Medulla oblongata (tissue), 1 donor: ENCODE data around the gene IKZF1.

Experiments
- DNase-seq: peaks from one replicate; pipeline ENCODE4 v3.0.0-alpha.2; 2015; ENCODE audit errors: extremely low spot score

The IKZF1 gene

GRCh38 chr7:50308532-50309385 lies 4.2 kb downstream of the IKZF1 start:
- no peak for DNase-seq

- no peak for DNase-seq
Observed at GRCh38 chr7:50309721-50310120, 5.2 kb downstream of the IKZF1 start.

DNA sequence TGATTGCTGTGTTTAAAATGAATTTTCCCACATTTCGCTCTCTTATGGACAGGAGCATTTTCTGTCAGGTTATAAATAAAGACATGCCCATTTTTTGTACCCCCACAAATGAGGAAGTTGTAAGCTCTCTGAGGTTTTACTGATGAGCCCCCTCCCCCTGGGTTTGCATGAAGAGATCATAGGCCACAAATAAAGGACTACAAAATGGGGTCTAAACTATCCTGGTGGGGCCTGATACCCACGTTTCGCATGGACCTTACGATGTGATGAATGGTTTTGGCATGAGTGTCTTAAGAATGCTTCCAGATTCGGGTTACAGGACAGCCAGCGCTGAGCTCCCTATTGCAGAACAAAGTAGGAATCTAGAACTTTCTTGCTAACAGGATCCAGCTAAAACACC lies 5.8 kb downstream of the IKZF1 start:
- no peak for DNase-seq

- DNase-seq, result no peak
Observed at GRCh38 chr7:50310956-50311355, 6.4 kb downstream of the IKZF1 start.

GRCh38 chr7:50312250-50313162 lies 8.0 kb downstream of the IKZF1 start:
- no peak for DNase-seq

DNA sequence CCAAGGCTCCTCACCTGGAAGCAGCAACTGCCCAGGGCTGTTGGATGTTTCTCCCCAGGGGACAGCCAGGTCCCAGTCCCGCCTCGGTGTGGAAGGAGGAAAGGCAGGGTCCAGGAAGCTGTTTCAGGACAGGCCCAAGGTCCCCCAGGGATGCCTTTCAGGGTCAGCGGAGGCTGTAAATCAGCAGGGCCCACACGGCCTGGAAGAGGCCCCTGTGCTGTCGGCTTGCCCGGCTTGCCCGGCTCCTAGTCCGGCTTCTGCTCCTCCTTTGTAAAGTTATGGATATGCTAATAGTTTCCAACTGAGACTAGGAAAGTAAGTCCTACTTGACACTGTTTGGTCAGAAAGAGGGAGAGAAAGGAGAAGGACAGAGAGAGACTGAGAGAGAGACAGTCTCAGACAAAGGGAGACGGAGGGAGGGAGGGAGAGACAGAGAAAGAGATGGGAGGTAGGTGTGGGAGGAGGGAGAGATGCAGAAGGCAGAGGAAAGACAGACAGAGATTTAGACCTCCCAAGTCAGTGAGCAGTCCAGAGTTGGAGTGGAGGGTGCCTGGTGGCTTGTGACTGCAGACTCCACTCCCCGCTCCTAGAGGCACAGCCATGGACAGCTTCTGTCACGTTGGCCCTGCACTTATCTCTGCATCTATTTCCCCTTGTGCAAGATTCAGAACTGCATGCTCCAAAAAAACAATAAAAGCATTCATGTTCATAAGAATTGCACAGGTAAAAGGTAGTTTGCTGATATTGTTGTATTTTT lies 10.5 kb downstream of the IKZF1 start:
- no peak for DNase-seq

GRCh38 chr7:50315739-50316671 lies 11.5 kb downstream of the IKZF1 start:
- DNase-seq, result no peak

- no peak for DNase-seq
Observed at GRCh38 chr7:50317221-50317678, 12.7 kb downstream of the IKZF1 start.

DNA sequence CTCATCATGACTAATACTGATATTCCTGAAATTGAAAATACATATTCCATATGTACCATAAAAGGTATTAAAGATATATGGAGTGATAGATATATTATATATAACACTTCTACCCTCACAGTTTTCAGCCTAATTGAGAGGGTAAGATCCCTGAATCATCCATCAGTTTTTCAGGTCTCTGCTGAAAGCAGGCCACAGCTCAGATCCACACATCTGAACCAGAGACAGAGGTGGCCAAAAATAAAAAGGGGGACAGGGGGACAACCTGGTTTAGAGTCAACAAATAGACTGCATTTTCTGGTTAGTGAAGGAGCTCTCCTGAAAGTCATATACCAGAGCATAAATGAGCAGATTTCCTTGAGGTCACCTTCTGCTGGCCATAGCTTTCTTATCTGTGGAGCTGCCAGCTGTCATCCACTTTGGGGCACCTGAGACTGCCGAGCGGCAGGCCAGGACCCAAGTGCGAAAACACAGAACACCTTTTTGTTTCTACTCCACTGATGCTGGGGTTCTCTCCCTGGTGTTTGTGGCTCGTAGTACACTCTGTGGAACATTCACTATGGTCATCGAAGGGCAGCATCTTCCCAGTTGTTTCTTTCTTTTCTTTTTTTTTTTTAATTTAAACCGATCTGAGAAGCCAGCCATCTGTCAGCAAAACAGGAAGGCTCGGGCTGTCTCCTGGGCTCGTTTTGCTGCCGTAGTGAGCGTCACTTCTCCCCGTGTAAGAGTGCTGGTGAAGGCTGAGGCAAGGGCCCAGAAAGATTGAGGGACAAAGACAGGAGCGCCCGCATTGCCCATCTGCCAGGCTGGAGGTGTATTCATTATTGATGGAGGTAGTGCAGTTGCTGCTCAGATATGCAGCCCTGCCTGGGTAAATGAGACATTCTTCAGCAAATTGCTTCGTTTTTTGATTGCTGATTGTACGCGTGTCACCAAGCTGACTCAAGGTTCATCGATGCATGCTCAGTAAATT lies 13.5 kb downstream of the IKZF1 start:
- DNase-seq, result no peak

- no peak for DNase-seq
Observed at GRCh38 chr7:50321487-50322067, 17.1 kb downstream of the IKZF1 start.

DNA sequence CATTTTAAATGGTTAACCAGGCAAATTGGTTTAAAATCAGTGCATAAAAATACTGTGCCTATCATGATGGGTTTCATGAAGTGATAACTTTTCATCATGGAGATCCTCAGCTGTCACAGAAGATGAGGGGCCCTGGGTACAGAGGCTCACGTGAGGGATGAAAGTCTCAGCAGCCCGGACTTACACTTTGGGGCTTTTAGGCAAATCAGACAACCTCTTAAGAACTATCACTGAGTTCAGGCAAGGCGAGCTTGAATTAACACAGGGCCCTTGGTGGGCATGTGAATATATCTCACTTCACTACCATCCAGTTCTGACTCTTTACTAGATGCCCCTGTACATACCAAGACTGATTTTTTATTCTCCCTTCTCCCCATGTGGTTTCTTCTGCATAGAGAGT lies 19.6 kb downstream of the IKZF1 start:
- no peak for DNase-seq

DNA sequence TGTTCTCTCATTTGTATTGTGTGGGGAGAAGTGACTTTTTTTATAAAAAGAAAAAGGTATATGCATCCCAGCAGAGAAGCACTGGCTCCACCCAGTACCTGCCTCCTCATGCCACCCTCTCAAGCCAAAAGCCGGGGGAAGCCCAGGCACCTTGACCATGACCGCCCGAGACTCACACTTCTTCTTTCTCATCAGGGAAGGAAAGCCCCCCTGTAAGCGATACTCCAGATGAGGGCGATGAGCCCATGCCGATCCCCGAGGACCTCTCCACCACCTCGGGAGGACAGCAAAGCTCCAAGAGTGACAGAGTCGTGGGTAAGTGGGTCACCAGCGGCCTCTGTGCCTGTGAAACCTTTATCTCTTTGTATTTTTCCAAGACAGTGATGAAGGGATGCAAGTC lies 22.9 kb downstream of the IKZF1 start:
- DNase-seq, result no peak

DNA sequence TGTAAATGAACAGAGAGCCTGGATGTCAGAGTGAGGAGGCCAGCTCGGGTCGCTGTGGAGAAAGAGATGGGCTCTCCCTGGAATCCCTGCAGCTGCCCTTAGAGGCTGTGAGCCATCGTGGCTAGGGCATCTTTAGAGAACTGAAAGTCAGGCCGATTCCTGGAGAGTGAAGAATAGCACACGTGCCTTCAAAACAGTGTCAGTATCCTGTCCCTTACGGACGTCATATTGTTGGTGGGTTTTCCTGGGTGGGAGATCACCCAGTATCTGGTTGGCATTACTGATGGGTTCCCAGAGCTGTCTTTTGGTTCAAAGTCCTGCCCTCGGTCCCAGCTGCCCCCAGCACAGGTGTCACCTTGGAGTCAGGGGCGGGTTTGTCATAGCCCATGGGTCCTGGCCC lies 25.3 kb downstream of the IKZF1 start:
- no peak for DNase-seq

GRCh38 chr7:50330254-50330653 lies 25.7 kb downstream of the IKZF1 start:
- no peak for DNase-seq

GRCh38 chr7:50330696-50331095 lies 26.2 kb downstream of the IKZF1 start:
- no peak for DNase-seq

GRCh38 chr7:50331564-50332208 lies 27.2 kb downstream of the IKZF1 start:
- DNase-seq, result no peak

DNA sequence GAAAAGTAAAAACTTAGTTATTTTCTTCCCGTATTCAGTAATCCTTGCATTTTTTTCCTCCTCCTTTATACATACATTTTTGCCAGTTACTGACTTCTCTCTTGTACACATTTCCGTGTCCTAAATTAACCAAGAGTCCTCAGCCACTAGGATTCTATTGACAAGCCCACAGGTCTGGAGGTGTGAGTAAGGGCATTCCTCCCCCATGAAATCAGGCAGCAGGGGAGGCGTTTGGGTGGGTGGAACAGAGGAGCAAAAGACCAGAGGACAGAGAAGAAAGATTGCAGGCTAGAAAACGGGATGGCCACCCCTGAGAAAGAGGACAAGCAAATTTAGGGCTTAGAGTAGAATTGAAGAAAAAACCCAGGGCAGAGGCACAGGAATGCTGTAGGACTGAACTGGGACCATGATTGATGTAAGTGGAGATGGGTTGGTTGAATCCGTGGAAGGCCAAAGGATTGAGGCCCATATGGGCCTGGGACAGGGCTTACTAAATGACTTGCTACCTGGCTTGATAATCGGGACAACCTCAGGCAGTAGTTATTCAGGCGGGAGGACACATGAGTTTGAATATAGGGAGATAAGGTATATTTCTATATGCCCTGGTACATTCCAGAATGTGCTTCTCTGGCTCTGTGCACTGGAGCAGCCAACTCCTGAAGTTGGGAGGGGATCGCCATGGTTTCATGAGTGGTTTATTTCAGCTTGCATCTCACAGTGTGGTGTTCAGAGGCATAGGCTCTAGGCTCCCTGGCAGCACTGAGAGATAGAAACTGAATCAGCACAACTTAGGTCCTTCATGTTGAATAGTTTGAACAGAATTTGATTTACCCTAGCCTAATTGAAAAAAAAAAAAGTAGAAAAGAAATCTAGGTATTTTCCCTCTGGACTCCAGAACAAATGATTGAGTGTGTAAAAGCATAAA lies 28.0 kb downstream of the IKZF1 start:
- no peak for DNase-seq

- no peak for DNase-seq
Observed at GRCh38 chr7:50333221-50333651, 28.7 kb downstream of the IKZF1 start.
